Vagina (tissue), 2 donors: Measurements from ENCODE around the gene MDK.

Experiments used
- CTCF ChIP-seq, 3 experiments: fragments of 450-650 bp in 2 of 3; fragments of 200-600 bp in 1 of 3; sonication (generic) in 1 of 3; IDR thresholded peaks; one replicate each; pipeline ENCODE4 v1.5.1; 2017 to 2019; ENCODE audit warnings: antibody characterized with exemption in 3 of 3, mild to moderate bottlenecking in 2 of 3, moderate library complexity in 2 of 3
- POLR2A ChIP-seq, 2 donors: fragments of 450-650 bp; IDR thresholded peaks; one replicate each; pipeline ENCODE4 v1.6.1; 2017; ENCODE audit warnings: antibody characterized with exemption in 2 of 2, mild to moderate bottlenecking in 2 of 2, moderate library complexity in 2 of 2

- no peak for TF ChIP-seq POLR2A (IDR thresholded peaks at IDR 0.05)
- no peak for TF ChIP-seq CTCF (IDR thresholded peaks at IDR 0.05)
Observed at GRCh38 chr11:46359953-46360352, 21.5 kb upstream of the MDK start.
